H1 (cell line): ENCODE measurements around the gene MBNL3. TPM values are rescaled to one million over a fixed set of nuclear protein-coding genes. Genes with fewer than 3 reads are reported as not detected.

ENCODE experiments used
- CTCF ChIA-PET: fragments of 300-600 bp; sonication (Branson Sonifier 250); formaldehyde crosslinking; loops from one replicate; lab custom pipeline; 2021; ENCODE audit not compliant: partially characterized antibody; lab: Charles Lee
- POLR2A ChIA-PET: fragments of 300-600 bp; sonication (Branson Sonifier 250); formaldehyde crosslinking; loops from one replicate; lab custom pipeline; 2021; ENCODE audit warnings: inconsistent platforms; ENCODE audit not compliant: partially characterized antibody; lab: Charles Lee
- DNase-seq, 2 experiments: peaks; one replicate each; pipeline versions ENCODE4 v3.0.0 to v3.0.0-alpha.2; 2010 to 2022; ENCODE audit warnings: low spot score in 2 of 2, low read depth in 1 of 2, mixed read lengths in 1 of 2
- FAIRE-seq: peaks from 2 replicates; lab custom pipeline; 2011; peaks lifted over from hg19 to GRCh38; lab: Jason Lieb, UNC
- H2AFZ ChIP-seq: 2 replicates; pipeline ENCODE4 v1.8.1; 2012; ENCODE audit warnings: low read length, inconsistent platforms
- H2AK5ac ChIP-seq: 2 replicates; pipeline ENCODE4 v1.6.1; 2013; ENCODE audit warnings: low read depth, low read length
- H2BK120ac ChIP-seq: replicated peaks from 2 replicates; pipeline ENCODE3; 2013; ENCODE audit warnings: low read depth, low read length, inconsistent platforms
- H2BK12ac ChIP-seq: 2 replicates; pipeline ENCODE4 v1.6.1; 2013; ENCODE audit warnings: low read depth, low read length
- H2BK15ac ChIP-seq: 2 replicates; pipeline ENCODE4 v1.6.1; 2013; ENCODE audit warnings: low read length
- H2BK20ac ChIP-seq: 2 replicates; pipeline ENCODE4 v1.6.1; 2013; ENCODE audit warnings: low read length
- H2BK5ac ChIP-seq: 2 replicates; pipeline ENCODE4 v1.6.1; 2013; ENCODE audit warnings: low read depth, low read length
- H3K14ac ChIP-seq: 2 replicates; pipeline ENCODE4 v1.6.1; 2013; ENCODE audit warnings: inconsistent platforms; ENCODE audit not compliant: insufficient read length
- H3K18ac ChIP-seq: 2 replicates; pipeline ENCODE4 v1.6.1; 2013; ENCODE audit warnings: low read length; ENCODE audit errors: extremely low read depth
- H3K23ac ChIP-seq: 2 replicates; pipeline ENCODE4 v1.6.1; 2013; ENCODE audit warnings: inconsistent platforms; ENCODE audit not compliant: insufficient read length
- H3K23me2 ChIP-seq: 2 replicates; pipeline ENCODE4 v1.6.1; 2013; ENCODE audit warnings: low read depth, low read length
- H3K27ac ChIP-seq: 2 replicates; pipeline ENCODE4 v1.6.1; 2011; ENCODE audit warnings: low read depth, low read length, inconsistent platforms
- H3K27me3 ChIP-seq, 4 experiments: replicated peaks in 1 of 4; 1 replicate in 1 of 4; 2 replicates in 3 of 4; pipeline versions ENCODE4 v1.6.1 to v1.8.1; 2011 to 2013; ENCODE audit warnings: low read length in 3 of 4, mild to moderate bottlenecking in 3 of 4, inconsistent platforms in 2 of 4, mixed read lengths in 2 of 4, moderate library complexity in 1 of 4; ENCODE audit not compliant: control insufficient read depth in 3 of 4, insufficient read depth in 3 of 4; ENCODE audit errors: extremely low read depth in 1 of 4
- H3K36me3 ChIP-seq, 4 experiments: 2 replicates each; pipeline versions ENCODE4 v1.6.1 to v1.8.1; 2011 to 2013; ENCODE audit warnings: mild to moderate bottlenecking in 4 of 4, low read length in 3 of 4, moderate library complexity in 2 of 4, control low read depth in 1 of 4, inconsistent platforms in 1 of 4; ENCODE audit not compliant: insufficient read depth in 4 of 4, control insufficient read depth in 2 of 4
- H3K4ac ChIP-seq: replicated peaks from 2 replicates; pipeline ENCODE3; 2013; ENCODE audit warnings: low read length, low read depth, mixed read lengths, inconsistent platforms; ENCODE audit not compliant: insufficient read length
- H3K4me1 ChIP-seq, 4 experiments: replicated peaks in 1 of 4; 1 replicate in 1 of 4; 2 replicates in 3 of 4; pipeline versions ENCODE4 v1.6.1 to v1.8.1; 2011 to 2013; ENCODE audit warnings: low read length in 3 of 4, inconsistent platforms in 2 of 4, mixed read lengths in 1 of 4; ENCODE audit not compliant: insufficient read depth in 4 of 4, control insufficient read depth in 3 of 4
- H3K4me2 ChIP-seq, 2 experiments: 2 replicates each; pipeline versions ENCODE4 v1.6.1 to v1.8.1; 2011 to 2013; ENCODE audit warnings: low read depth in 2 of 2, low read length in 2 of 2, control low read depth in 1 of 2, inconsistent platforms in 1 of 2, mild to moderate bottlenecking in 1 of 2; ENCODE audit not compliant: insufficient read depth in 1 of 2
- H3K4me3 ChIP-seq, 4 experiments: fragments of 200-600, 300-600 bp in 1 of 4; sonication (generic), shearing (Covaris generic), sonication (Bioruptor Twin) in 1 of 4; 2 replicates each; pipeline versions ENCODE4 v1.5.1 to v1.8.1; 2011 to 2016; ENCODE audit warnings: low read length in 4 of 4, low read depth in 3 of 4, control low read depth in 2 of 4, inconsistent platforms in 2 of 4, mild to moderate bottlenecking in 2 of 4, mixed read lengths in 1 of 4, moderate library complexity in 1 of 4; ENCODE audit not compliant: insufficient read depth in 2 of 4; ENCODE audit errors: extremely low read depth in 1 of 4
- H3K56ac ChIP-seq: replicated peaks from 2 replicates; pipeline ENCODE3; 2013; ENCODE audit warnings: low read depth, mild to moderate bottlenecking, mixed read lengths, low read length, inconsistent platforms; ENCODE audit not compliant: insufficient read length
- H3K79me1 ChIP-seq: 2 replicates; pipeline ENCODE4 v1.6.1; 2013; ENCODE audit warnings: low read depth, low read length, control low read depth
- H3K79me2 ChIP-seq, 2 experiments: 2 replicates each; pipeline versions ENCODE4 v1.6.1 to v1.8.1; 2012 to 2013; ENCODE audit warnings: low read length in 2 of 2, mild to moderate bottlenecking in 2 of 2, inconsistent platforms in 1 of 2; ENCODE audit not compliant: insufficient read depth in 2 of 2, control insufficient read depth in 1 of 2
- H3K9ac ChIP-seq, 4 experiments: replicated peaks in 1 of 4; 1 replicate in 1 of 4; 2 replicates in 3 of 4; pipeline versions ENCODE4 v1.6.1 to v1.8.1; 2011 to 2013; ENCODE audit warnings: low read depth in 3 of 4, low read length in 3 of 4, control low read depth in 2 of 4, mild to moderate bottlenecking in 2 of 4, moderate library complexity in 2 of 4, inconsistent platforms in 1 of 4; ENCODE audit errors: extremely low read depth in 1 of 4
- H3K9me3 ChIP-seq, 2 experiments: 2 replicates each; pipeline versions ENCODE4 v1.6.1 to v1.8.1; 2012 to 2013; ENCODE audit warnings: mild to moderate bottlenecking in 2 of 2, moderate library complexity in 2 of 2, control low read depth in 1 of 2, inconsistent platforms in 1 of 2, low read depth in 1 of 2, low read length in 1 of 2, mixed read lengths in 1 of 2; ENCODE audit not compliant: insufficient read depth in 2 of 2
- H4K20me1 ChIP-seq, 2 experiments: replicated peaks in 1 of 2; 2 replicates each; pipeline versions ENCODE3 to v1.8.1; 2011 to 2013; ENCODE audit warnings: inconsistent platforms in 2 of 2, low read length in 2 of 2, mild to moderate bottlenecking in 1 of 2; ENCODE audit not compliant: insufficient read depth in 2 of 2, control insufficient read depth in 1 of 2
- H4K5ac ChIP-seq: 2 replicates; pipeline ENCODE4 v1.6.1; 2013; ENCODE audit warnings: low read length, low read depth, mixed read lengths, inconsistent platforms; ENCODE audit not compliant: insufficient read length
- H4K8ac ChIP-seq: 2 replicates; pipeline ENCODE4 v1.8.0; 2013; ENCODE audit warnings: mild to moderate bottlenecking, moderate library complexity, low read length, inconsistent platforms; ENCODE audit not compliant: insufficient read depth; ENCODE audit errors: extremely low read depth
- H4K91ac ChIP-seq: replicated peaks from 2 replicates; pipeline ENCODE3; 2013; ENCODE audit warnings: low read length, mixed read lengths, inconsistent platforms; ENCODE audit not compliant: insufficient read length
- FOSL1 ChIP-seq: IDR thresholded peaks from 2 replicates; pipeline ENCODE4 v1.6.1; 2011; ENCODE audit warnings: mild to moderate bottlenecking, low read depth, low read length, moderate library complexity; ENCODE audit not compliant: insufficient read depth
- JUN ChIP-seq: IDR thresholded peaks from 2 replicates; pipeline ENCODE4 v1.6.1; 2011; ENCODE audit warnings: low read depth, mild to moderate bottlenecking, improper control_type of control experiment, low read length
- KDM4A ChIP-seq: IDR thresholded peaks from one replicate; pipeline ENCODE4 v1.7.1; 2012; ENCODE audit warnings: low read depth, mild to moderate bottlenecking, moderate library complexity, low read length, inconsistent platforms; ENCODE audit not compliant: severe bottlenecking
- KDM5A ChIP-seq: fragments of 200-600 bp; IDR thresholded peaks from 2 replicates; pipeline ENCODE4 v1.7.1; 2012; ENCODE audit warnings: mild to moderate bottlenecking, low read length, inconsistent platforms, mixed read lengths
- RAD21 ChIP-seq, 2 experiments: IDR thresholded peaks in 1 of 2; conservative IDR thresholded peaks in 1 of 2; 2 replicates each; pipeline ENCODE4 v1.6.1; 2011; ENCODE audit warnings: low read depth in 2 of 2, low read length in 2 of 2, improper control_type of control experiment in 1 of 2, inconsistent platforms in 1 of 2, mild to moderate bottlenecking in 1 of 2, moderate library complexity in 1 of 2
- WGBS, 2 experiments: shearing (Covaris generic) in 1 of 2; methylation state at CpG; one replicate each; pipeline versions ENCODE4 v1.1.6 to v1.1.7; 2013 to 2015; ENCODE audit warnings: low lambda C conversion rate in 2 of 2, mixed read lengths in 2 of 2, inconsistent platforms in 1 of 2, low coverage in 1 of 2, missing lambda C conversion rate in 1 of 2; ENCODE audit not compliant: insufficient replicate concordance in 2 of 2, insufficient coverage in 1 of 2, insufficient read length in 1 of 2; ENCODE audit errors: extremely low coverage in 1 of 2, missing lambda C conversion rate in 1 of 2; 5-methylcytosine and 5-hydroxymethylcytosine counted together
- polyA plus RNA-seq, 7 experiments: library from polyadenylated mRNA; depleted of rRNA in 3 of 7; stranded (reverse) in 5 of 7; unstranded in 2 of 7; fragments of >200 nt in 5 of 7; fragments of 200-250 nt in 2 of 7; gene quantifications; 1 replicate in 5 of 7; 2 replicates in 1 of 7; 4 replicates in 1 of 7; pipeline versions ENCODE4 v1.2.1 to v1.2.3, GENCODE V29; 2011 to 2013; ENCODE audit warnings: missing spikeins in 2 of 7, mixed read lengths in 2 of 7
- total RNA-seq: library from RNA; stranded (reverse); fragmentation: NEBNext Ultra II Directional; extraction: Animal tissue kit (Norgen Biotek cat#: 25700); gene quantifications from 2 replicates; pipeline ENCODE4 v1.2.1, GENCODE V29; 2021
- TF ChIP-seq, protein P1 (sequence below), 3 experiments: IDR thresholded peaks; 1 replicate in 2 of 3; 2 replicates in 1 of 3; pipeline versions ENCODE4 v1.5.1 to v1.6.1; 2011; ENCODE audit warnings: low read length in 3 of 3, mild to moderate bottlenecking in 3 of 3, inconsistent platforms in 2 of 3, low read depth in 1 of 3, moderate library complexity in 1 of 3; ENCODE audit not compliant: insufficient read depth in 1 of 3; ENCODE audit errors: control extremely low read depth in 1 of 3

MBNL3 gene
- total and polyA plus RNA-seq, 2 of the 8 experiments (the other 6 are each of a cell fraction or from before 2014, with no cell fraction given), result 3.5 to 4.3 TPM

- WGBS, 2 experiments, result 96% methylated on average over 3 of the region's 3 CpGs; no CpG with 5 or more reads in 1 of the 2 experiments
- no peaks in the 10 kb centered on the region for H3K79me1 ChIP-seq
- H2BK12ac ChIP-seq, result no peak overlapping the region
- no peaks in the 10 kb centered on the region for H3K36me3 ChIP-seq
- no peak overlapping the region for H3K56ac ChIP-seq
- DNase-seq, result no peak
- H3K9me3 ChIP-seq, result no peaks in the 10 kb centered on the region
- ChIA-PET POLR2A (interaction anchor here (0.6 to 0.9 kb wide), 2 partner anchors 71 to 124 kb away, joined by 3 read pairs; no protein-coding TSS in a partner anchor), CTCF (interaction anchor here (0.7 kb wide), 1 partner anchor 51 kb away, joined by 3 read pairs; no protein-coding TSS in a partner anchor)
- TF ChIP-seq, protein P1, sequence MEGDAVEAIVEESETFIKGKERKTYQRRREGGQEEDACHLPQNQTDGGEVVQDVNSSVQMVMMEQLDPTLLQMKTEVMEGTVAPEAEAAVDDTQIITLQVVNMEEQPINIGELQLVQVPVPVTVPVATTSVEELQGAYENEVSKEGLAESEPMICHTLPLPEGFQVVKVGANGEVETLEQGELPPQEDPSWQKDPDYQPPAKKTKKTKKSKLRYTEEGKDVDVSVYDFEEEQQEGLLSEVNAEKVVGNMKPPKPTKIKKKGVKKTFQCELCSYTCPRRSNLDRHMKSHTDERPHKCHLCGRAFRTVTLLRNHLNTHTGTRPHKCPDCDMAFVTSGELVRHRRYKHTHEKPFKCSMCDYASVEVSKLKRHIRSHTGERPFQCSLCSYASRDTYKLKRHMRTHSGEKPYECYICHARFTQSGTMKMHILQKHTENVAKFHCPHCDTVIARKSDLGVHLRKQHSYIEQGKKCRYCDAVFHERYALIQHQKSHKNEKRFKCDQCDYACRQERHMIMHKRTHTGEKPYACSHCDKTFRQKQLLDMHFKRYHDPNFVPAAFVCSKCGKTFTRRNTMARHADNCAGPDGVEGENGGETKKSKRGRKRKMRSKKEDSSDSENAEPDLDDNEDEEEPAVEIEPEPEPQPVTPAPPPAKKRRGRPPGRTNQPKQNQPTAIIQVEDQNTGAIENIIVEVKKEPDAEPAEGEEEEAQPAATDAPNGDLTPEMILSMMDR (IDR thresholded peaks at IDR 0.05; ENCODE audit: control extremely low read depth in 1 of 3, insufficient read depth in 1 of 3, low read depth in 1 of 3, low read length in 3 of 3), result peak in 1 of 3 experiments; percentile 12; a peak in 1 of 4 replicates
- TF ChIP-seq KDM5A (no peak), RAD21 (IDR thresholded peaks at IDR 0.05 in 1 of 2, conservative IDR thresholded peaks at IDR 0.05 in 1 of 2; ENCODE audit: low read depth in 2 of 2, low read length in 2 of 2) (peak; percentile 15 to 16; a peak in 1 of 4 replicates), KDM4A (no peak), JUN (no peak), FOSL1 (no peak)
- H2BK120ac ChIP-seq, result no peak overlapping the region
- H4K20me1 ChIP-seq, result no peaks in the 10 kb centered on the region
- H3K4me3 ChIP-seq, result no peak overlapping the region
- H3K18ac ChIP-seq, result no peak overlapping the region
- no peak overlapping the region for H2AK5ac ChIP-seq
- no peak overlapping the region for H4K91ac ChIP-seq
- H2BK15ac ChIP-seq, result no peak overlapping the region
- no peak overlapping the region for H3K23ac ChIP-seq
- H4K5ac ChIP-seq, result no peak overlapping the region
- no peak overlapping the region for H3K4ac ChIP-seq
- no peaks in the 10 kb centered on the region; the same call in 1 of the 2 replicates for H3K23me2 ChIP-seq
- H3K27me3 ChIP-seq, result no peaks in the 10 kb centered on the region; a peak in 3 of 7 replicates
- no peak overlapping the region for H3K27ac ChIP-seq
- no peak overlapping the region for H2AFZ ChIP-seq
- no peak overlapping the region for H2BK20ac ChIP-seq
- no peak overlapping the region for H3K4me2 ChIP-seq
- no peak overlapping the region for H3K9ac ChIP-seq
- H3K14ac ChIP-seq, result no peak overlapping the region
- H3K79me2 ChIP-seq, result no peaks in the 10 kb centered on the region
- FAIRE-seq, result no peak
- no peak overlapping the region for H4K8ac ChIP-seq
- no peak overlapping the region for H2BK5ac ChIP-seq
- peaks cover 0 to 3% (median 0%) of the 10 kb centered on the region in 4 experiments; a peak in 2 of 7 replicates for H3K4me1 ChIP-seq
These were observed 2.4 kb upstream of the MBNL3 start for GRCh38 chrX:132491191-132491590.
